ENCODE measurements around the gene HLA-DRB5.

Gene HLA-DRB5

GRCh38 chr6:32558426-32559057 lies 28.5 kb upstream of the HLA-DRB5 start:
- Histone ChIP-seq H3K27ac (ENCODE audit: low read depth, low read length, poor library complexity, severe bottlenecking) (no peak overlapping the region), H3K4me3 (ENCODE audit: low read depth, low read length, poor library complexity, severe bottlenecking) (no peak overlapping the region), H3K9ac (ENCODE audit: low read length) (no peak overlapping the region), H3K9me2 (ENCODE audit: low read depth, low read length) (no peaks in the 10 kb centered on the region), H3K79me2 (ENCODE audit: insufficient read depth, low read length) (no peaks in the 10 kb centered on the region), H3F3A (ENCODE audit: insufficient read depth, low read length) (no peaks in the 10 kb centered on the region), H4K20me1 (ENCODE audit: insufficient read depth, low read length) (no peaks in the 10 kb centered on the region), H3K4me2 (ENCODE audit: low read length) (no peak overlapping the region), H3K36me3 (ENCODE audit: insufficient read depth, low read length) (no peaks in the 10 kb centered on the region), H3K27me3 (ENCODE audit: insufficient read depth, low read length) (no peaks in the 10 kb centered on the region), H3K4me1 (ENCODE audit: insufficient read depth, low read length, severe bottlenecking) (no peaks in the 10 kb centered on the region), H3K9me3 (ENCODE audit: low read length) (no peaks in the 10 kb centered on the region), H2AFZ (ENCODE audit: low read length) (no peak overlapping the region)
- no peak for TF ChIP-seq EZH2 (IDR thresholded peaks at IDR 0.05; ENCODE audit: borderline replicate concordance, low read length)
- TF ChIP-seq, protein P1, sequence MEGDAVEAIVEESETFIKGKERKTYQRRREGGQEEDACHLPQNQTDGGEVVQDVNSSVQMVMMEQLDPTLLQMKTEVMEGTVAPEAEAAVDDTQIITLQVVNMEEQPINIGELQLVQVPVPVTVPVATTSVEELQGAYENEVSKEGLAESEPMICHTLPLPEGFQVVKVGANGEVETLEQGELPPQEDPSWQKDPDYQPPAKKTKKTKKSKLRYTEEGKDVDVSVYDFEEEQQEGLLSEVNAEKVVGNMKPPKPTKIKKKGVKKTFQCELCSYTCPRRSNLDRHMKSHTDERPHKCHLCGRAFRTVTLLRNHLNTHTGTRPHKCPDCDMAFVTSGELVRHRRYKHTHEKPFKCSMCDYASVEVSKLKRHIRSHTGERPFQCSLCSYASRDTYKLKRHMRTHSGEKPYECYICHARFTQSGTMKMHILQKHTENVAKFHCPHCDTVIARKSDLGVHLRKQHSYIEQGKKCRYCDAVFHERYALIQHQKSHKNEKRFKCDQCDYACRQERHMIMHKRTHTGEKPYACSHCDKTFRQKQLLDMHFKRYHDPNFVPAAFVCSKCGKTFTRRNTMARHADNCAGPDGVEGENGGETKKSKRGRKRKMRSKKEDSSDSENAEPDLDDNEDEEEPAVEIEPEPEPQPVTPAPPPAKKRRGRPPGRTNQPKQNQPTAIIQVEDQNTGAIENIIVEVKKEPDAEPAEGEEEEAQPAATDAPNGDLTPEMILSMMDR (IDR thresholded peaks at IDR 0.05; ENCODE audit: low read length), result no peak

DNA sequence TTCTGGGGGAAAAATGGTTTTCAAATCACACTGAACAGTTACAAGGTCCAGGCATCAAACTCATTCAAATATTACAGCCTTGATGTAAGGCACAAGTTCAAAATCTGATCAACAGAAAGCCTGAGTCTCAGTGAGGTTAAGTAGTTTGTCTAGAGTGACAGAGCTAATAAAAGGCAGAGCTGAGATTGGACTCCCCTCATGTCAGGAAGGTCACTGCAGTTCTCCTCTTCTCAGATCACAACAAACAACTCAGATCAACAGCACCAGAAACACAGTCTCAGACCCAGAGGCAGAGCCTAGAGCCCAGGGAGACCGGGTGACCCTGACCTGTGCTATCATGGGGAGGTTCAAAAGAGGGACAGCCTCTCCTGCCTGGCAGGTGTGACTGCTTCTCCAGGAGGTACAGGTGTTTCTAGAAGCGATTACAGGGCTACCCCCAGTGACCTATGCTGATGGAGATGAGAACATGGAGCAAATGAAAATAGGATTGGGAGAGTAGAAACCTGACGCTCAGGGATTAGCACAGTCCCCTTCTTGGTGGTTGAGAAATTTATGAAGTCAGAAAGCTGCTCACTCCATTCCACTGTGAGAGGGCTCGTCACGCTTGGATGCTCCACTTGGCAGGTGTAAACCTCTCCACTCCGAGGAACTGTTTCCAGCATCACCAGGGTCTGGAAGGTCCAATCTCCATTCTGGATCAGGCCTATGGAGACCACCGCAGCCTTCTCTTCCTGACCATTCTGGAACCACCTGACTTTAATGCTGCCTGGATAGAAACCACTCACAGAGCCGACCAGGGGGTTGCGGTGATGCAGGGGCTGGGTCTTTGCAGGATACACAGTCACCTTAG lies 24.3 kb upstream of the HLA-DRB5 start:
- Histone ChIP-seq H3K79me2 (ENCODE audit: insufficient read depth, low read length) (no peaks in the 10 kb centered on the region), H3K4me2 (ENCODE audit: low read length) (no peak overlapping the region), H3K27ac (ENCODE audit: low read depth, low read length, poor library complexity, severe bottlenecking) (no peak overlapping the region), H4K20me1 (ENCODE audit: insufficient read depth, low read length) (no peaks in the 10 kb centered on the region), H3F3A (ENCODE audit: insufficient read depth, low read length) (no peaks in the 10 kb centered on the region), H3K9me2 (ENCODE audit: low read depth, low read length) (no peaks in the 10 kb centered on the region), H3K27me3 (ENCODE audit: insufficient read depth, low read length) (no peaks in the 10 kb centered on the region), H3K36me3 (ENCODE audit: insufficient read depth, low read length) (no peaks in the 10 kb centered on the region), H2AFZ (ENCODE audit: low read length) (no peak overlapping the region), H3K4me1 (ENCODE audit: insufficient read depth, low read length, severe bottlenecking) (no peaks in the 10 kb centered on the region), H3K4me3 (ENCODE audit: low read depth, low read length, poor library complexity, severe bottlenecking) (no peak overlapping the region), H3K9ac (ENCODE audit: low read length) (no peak overlapping the region), H3K9me3 (ENCODE audit: low read length) (no peaks in the 10 kb centered on the region)
- no peak for TF ChIP-seq EZH2 (IDR thresholded peaks at IDR 0.05; ENCODE audit: borderline replicate concordance, low read length)
- TF ChIP-seq, protein P1 (IDR thresholded peaks at IDR 0.05; ENCODE audit: low read length), result no peak

DNA sequence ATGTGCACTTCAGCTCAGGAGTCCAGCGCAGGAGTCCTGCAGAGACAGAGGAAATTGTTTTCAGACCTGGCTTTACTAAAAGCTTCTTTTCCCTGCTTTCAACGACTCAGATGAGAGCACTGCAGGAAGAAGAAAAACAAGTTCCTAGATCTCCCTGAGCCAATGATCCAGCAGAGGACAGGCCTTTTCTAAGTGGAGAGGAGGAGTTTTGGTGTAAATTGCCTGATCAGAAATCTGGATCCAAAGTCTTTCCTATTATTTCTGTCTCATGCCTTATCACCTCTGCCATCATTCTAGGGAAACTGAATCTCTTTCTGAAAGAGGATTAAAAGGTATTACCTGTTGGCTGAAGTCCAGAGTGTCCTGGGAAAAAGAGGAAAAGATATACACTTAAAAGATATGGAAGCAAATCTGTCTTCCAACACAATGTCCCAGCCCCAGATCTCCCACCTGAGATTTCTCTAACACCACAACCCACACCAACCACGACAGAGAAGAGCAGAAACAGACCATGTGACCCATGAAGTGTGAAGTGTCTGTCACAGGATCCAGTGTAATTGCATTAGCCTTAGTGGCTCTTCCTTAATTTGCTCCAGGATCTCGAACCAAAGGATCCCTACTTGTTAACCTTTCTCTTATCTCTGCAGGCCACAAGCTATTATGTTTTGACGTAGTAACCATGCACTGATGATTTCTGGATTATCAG lies 23.1 kb upstream of the HLA-DRB5 start:
- no peaks in the 10 kb centered on the region for H3K79me2 ChIP-seq (ENCODE audit: insufficient read depth, low read length)
- no peaks in the 10 kb centered on the region for H3K9me3 ChIP-seq (ENCODE audit: low read length)
- H3F3A ChIP-seq (ENCODE audit: insufficient read depth, low read length), result no peaks in the 10 kb centered on the region
- no peak overlapping the region for H3K9ac ChIP-seq (ENCODE audit: low read length)
- H3K27me3 ChIP-seq (ENCODE audit: insufficient read depth, low read length), result no peaks in the 10 kb centered on the region
- H3K4me2 ChIP-seq (ENCODE audit: low read length), result no peak overlapping the region
- no peaks in the 10 kb centered on the region for H3K4me1 ChIP-seq (ENCODE audit: insufficient read depth, low read length, severe bottlenecking)
- TF ChIP-seq EZH2 (IDR thresholded peaks at IDR 0.05; ENCODE audit: borderline replicate concordance, low read length), result no peak
- TF ChIP-seq, protein P1 (IDR thresholded peaks at IDR 0.05; ENCODE audit: low read length), result no peak
- no peak overlapping the region for H3K27ac ChIP-seq (ENCODE audit: low read depth, low read length, poor library complexity, severe bottlenecking)
- no peaks in the 10 kb centered on the region for H3K9me2 ChIP-seq (ENCODE audit: low read depth, low read length)
- H3K4me3 ChIP-seq (ENCODE audit: low read depth, low read length, poor library complexity, severe bottlenecking), result no peak overlapping the region
- no peaks in the 10 kb centered on the region for H3K36me3 ChIP-seq (ENCODE audit: insufficient read depth, low read length)
- H4K20me1 ChIP-seq (ENCODE audit: insufficient read depth, low read length), result no peaks in the 10 kb centered on the region
- H2AFZ ChIP-seq (ENCODE audit: low read length), result no peak overlapping the region
